Ishikawa (cell line): ENCODE measurements around the gene LRRC71.

Source experiments
- CEBPB ChIP-seq: IDR thresholded peaks from 2 replicates; pipeline ENCODE4 v1.6.1; 2012
- CREB1 ChIP-seq: IDR thresholded peaks from 2 replicates; pipeline ENCODE4 v1.6.1; 2012; ENCODE audit warnings: low read depth
- EGR1 ChIP-seq: IDR thresholded peaks from 2 replicates; pipeline ENCODE4 v1.6.1; 2012
- EP300 ChIP-seq: IDR thresholded peaks from 2 replicates; pipeline ENCODE4 v1.6.1; 2012; ENCODE audit warnings: borderline replicate concordance
- FOXM1 ChIP-seq: IDR thresholded peaks from 2 replicates; pipeline ENCODE4 v1.6.1; 2012; ENCODE audit warnings: low read depth, borderline replicate concordance
- NFIC ChIP-seq: IDR thresholded peaks from 2 replicates; pipeline ENCODE4 v1.6.1; 2012
- RAD21 ChIP-seq: IDR thresholded peaks from 2 replicates; pipeline ENCODE4 v1.6.1; 2012; ENCODE audit warnings: low read depth
- TAF1 ChIP-seq: IDR thresholded peaks from 2 replicates; pipeline ENCODE4 v1.6.1; 2012; ENCODE audit warnings: low read depth, mild to moderate bottlenecking
- TCF12 ChIP-seq: IDR thresholded peaks from 2 replicates; pipeline ENCODE4 v1.6.1; 2012; ENCODE audit warnings: low read depth
- TEAD4 ChIP-seq: IDR thresholded peaks from 2 replicates; pipeline ENCODE4 v1.6.1; 2012
- YY1 ChIP-seq: IDR thresholded peaks from 2 replicates; pipeline ENCODE4 v1.6.1; 2012; ENCODE audit warnings: low read depth
- ZBTB7A ChIP-seq: IDR thresholded peaks from 2 replicates; pipeline ENCODE4 v1.6.1; 2012; ENCODE audit warnings: low read depth
- TF ChIP-seq, protein P1 (sequence below): IDR thresholded peaks from 2 replicates; pipeline ENCODE4 v1.6.1; 2012; ENCODE audit warnings: low read depth, mild to moderate bottlenecking
- TF ChIP-seq, protein P2 (sequence below): IDR thresholded peaks from 2 replicates; pipeline ENCODE4 v1.6.1; 2012
- TF ChIP-seq, protein P3 (sequence below): IDR thresholded peaks from 2 replicates; pipeline ENCODE4 v1.6.1; 2012

LRRC71 gene

DNA sequence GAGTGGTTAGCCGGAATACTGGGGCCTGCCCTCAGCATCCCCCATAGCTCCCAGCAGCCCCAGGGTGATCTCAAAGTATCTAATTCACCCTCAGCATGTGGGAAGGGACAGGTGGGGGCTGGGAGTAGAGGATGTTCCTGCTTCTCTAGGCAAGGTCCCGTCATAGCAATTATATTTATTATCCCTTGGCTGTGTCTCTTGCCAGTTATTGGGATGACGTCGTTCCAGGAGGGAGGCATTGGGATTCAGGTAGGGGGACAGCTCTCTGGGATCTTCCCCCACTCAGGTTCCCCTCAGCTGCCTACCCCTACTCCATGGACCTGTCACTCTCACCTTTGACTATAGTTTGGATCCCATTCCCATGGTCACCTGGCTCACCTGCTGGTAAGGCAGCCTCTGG, 38.8 kb upstream of the LRRC71 start:
- no peak for TF ChIP-seq EP300
- no peak for TF ChIP-seq YY1
- TF ChIP-seq EGR1 = no peak
- TF ChIP-seq ZBTB7A = no peak
- no peak for TF ChIP-seq NFIC
- TF ChIP-seq FOXM1 = no peak
- no peak for TF ChIP-seq CEBPB
- TF ChIP-seq TAF1 = no peak
- TF ChIP-seq, protein P1, sequence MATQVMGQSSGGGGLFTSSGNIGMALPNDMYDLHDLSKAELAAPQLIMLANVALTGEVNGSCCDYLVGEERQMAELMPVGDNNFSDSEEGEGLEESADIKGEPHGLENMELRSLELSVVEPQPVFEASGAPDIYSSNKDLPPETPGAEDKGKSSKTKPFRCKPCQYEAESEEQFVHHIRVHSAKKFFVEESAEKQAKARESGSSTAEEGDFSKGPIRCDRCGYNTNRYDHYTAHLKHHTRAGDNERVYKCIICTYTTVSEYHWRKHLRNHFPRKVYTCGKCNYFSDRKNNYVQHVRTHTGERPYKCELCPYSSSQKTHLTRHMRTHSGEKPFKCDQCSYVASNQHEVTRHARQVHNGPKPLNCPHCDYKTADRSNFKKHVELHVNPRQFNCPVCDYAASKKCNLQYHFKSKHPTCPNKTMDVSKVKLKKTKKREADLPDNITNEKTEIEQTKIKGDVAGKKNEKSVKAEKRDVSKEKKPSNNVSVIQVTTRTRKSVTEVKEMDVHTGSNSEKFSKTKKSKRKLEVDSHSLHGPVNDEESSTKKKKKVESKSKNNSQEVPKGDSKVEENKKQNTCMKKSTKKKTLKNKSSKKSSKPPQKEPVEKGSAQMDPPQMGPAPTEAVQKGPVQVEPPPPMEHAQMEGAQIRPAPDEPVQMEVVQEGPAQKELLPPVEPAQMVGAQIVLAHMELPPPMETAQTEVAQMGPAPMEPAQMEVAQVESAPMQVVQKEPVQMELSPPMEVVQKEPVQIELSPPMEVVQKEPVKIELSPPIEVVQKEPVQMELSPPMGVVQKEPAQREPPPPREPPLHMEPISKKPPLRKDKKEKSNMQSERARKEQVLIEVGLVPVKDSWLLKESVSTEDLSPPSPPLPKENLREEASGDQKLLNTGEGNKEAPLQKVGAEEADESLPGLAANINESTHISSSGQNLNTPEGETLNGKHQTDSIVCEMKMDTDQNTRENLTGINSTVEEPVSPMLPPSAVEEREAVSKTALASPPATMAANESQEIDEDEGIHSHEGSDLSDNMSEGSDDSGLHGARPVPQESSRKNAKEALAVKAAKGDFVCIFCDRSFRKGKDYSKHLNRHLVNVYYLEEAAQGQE = no peak
- TF ChIP-seq TEAD4 = no peak
- TF ChIP-seq, protein P2, sequence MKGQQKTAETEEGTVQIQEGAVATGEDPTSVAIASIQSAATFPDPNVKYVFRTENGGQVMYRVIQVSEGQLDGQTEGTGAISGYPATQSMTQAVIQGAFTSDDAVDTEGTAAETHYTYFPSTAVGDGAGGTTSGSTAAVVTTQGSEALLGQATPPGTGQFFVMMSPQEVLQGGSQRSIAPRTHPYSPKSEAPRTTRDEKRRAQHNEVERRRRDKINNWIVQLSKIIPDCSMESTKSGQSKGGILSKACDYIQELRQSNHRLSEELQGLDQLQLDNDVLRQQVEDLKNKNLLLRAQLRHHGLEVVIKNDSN = no peak
- no peak for TF ChIP-seq CREB1
- TF ChIP-seq RAD21 = no peak
- TF ChIP-seq TCF12 = no peak
- TF ChIP-seq, protein P3, sequence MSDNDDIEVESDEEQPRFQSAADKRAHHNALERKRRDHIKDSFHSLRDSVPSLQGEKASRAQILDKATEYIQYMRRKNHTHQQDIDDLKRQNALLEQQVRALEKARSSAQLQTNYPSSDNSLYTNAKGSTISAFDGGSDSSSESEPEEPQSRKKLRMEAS = no peak

DNA sequence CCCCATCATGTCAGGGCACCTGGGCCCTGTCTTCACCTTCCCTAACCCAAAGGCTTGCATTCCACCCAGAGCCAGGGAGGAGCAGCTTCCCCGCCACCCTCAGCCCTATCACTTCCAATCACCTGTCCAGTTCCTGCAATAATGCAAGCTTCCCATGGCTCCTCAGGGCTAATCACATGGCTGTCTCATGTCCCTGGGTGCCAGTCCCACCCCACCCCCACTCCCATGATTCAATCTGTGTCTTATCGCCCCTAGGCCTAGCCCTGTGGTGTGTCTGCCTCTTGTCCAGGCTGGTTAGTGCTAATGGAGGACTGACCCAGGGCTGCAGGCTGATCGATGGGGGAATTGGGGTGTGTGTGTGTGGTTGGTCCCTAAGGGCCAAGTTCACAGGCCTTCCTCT, 37.9 kb upstream of the LRRC71 start:
- no peak for TF ChIP-seq NFIC
- TF ChIP-seq, protein P3 = no peak
- no peak for TF ChIP-seq YY1
- TF ChIP-seq RAD21 = no peak
- TF ChIP-seq, protein P2 = no peak
- TF ChIP-seq, protein P1 = no peak
- TF ChIP-seq TEAD4 = no peak
- no peak for TF ChIP-seq TAF1
- TF ChIP-seq ZBTB7A = no peak
- no peak for TF ChIP-seq EGR1
- TF ChIP-seq CREB1 = no peak
- TF ChIP-seq TCF12 = no peak
- no peak for TF ChIP-seq CEBPB
- TF ChIP-seq EP300 = no peak
- TF ChIP-seq FOXM1 = no peak

DNA sequence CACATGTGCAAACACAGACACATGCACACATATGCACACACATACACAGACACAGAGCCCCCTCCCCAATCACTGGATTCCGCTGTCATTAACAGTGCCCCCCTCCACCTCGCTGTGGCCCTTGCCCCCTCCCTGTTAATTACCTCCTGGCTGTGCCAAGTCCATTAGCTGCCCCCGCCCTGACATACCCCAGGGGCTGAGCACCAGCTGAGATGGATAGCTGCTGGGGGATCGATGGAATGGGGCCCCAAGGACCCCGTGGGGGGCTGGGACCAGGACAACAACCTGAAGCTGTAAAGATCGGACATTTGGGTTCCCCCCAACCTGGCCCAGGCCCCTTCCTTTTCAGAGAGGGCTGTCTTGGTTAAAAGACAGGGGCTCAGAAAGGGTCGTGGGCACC, 36.5 kb upstream of the LRRC71 start:
- TF ChIP-seq NFIC (no peak), CEBPB (no peak), EP300 (no peak), CREB1 (no peak), TEAD4 (no peak), TCF12 (no peak), TAF1 (no peak), RAD21 (no peak), ZBTB7A (no peak), FOXM1 (no peak), YY1 (no peak), EGR1 (no peak)
- TF ChIP-seq, protein P1 = no peak
- TF ChIP-seq, protein P3 = no peak
- TF ChIP-seq, protein P2 = no peak
